ENCODE results near the gene HNF4A. TPM values are rescaled to one million over a fixed set of nuclear protein-coding genes. Genes with fewer than 3 reads are reported as not detected.

HNF4A gene
- total and polyA plus RNA-seq, 9 donors: 0.07 to 1.5 (median 0.25) TPM

DNA sequence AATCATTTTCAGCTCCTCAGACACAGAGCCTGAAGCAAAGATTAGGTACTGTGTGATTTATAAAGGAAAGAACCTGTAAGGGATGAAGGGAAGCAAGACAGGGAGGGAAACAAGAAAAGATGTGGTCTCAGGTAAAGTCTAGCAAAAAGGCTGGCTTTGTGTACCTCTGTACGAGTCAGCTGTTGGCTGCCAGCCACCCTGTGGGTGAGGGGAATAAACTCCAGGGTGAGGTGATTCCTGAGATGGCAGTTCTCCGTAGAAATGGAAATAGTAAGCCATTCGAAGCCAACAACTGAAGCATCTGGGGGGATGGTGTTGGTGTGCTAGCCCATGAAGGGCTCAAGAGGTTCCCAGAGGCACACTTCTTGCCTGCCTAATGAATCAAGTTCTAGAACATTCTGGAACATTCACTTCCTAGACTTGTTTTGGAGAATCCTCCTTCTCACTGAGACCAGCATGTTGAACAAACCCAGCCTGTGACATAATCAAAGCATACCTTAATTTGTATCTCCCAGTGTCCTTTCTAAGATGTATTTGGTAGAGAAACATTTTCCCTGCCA lies 109.6 kb downstream of the HNF4A start:
- 51 to 58% (median 55%) methylated on average over 3 of the region's 3 CpGs for WGBS, 3 donors

DNA sequence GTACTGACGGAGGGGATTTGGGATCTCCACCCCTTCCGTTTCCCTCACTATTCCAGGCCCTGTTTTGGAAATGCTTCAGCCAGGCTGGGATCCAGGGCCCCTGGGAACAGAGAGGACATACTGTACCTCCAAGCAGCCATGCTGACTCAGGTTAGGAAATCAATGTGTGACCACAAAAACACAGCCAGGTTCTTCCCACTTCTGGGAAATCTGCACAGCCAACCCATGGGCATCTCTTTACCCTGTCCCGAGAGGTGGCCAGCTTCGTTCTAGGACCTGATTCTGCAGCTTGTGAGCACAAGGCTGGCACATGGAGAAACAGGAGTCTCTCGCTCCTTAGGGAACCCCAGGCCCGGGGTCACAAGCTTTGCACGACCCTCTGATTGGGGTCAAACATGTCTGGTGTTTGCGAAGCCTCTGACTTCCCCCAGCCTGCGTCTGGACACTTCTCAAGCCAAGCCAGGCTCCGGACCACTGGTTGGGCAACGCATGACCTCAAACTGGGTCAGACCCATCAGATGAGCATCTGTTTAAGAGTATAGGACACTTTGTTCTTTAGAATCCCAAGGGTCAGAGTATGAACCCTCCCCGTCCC lies 111.9 kb downstream of the HNF4A start:
- Histone ChIP-seq H3K27me3 (no peaks in the 10 kb centered on the region), H3K4me3 (no peak overlapping the region), H3K27ac (no peak overlapping the region), H3K9me3 (no peaks in the 10 kb centered on the region), H3K4me1 (ENCODE audit: insufficient read depth) (no peaks in the 10 kb centered on the region), H3K36me3 (no peaks in the 10 kb centered on the region)
- 35 to 51% (median 41%) methylated on average over 12 of the region's 12 CpGs for WGBS, 3 donors
- DNase-seq: peak in 3 of 5 donors; percentile 36 to 75 (median 58)
- TF ChIP-seq EP300 (IDR thresholded peaks at IDR 0.05) (no peak), CTCF (IDR thresholded peaks at IDR 0.05) (no peak), POLR2A (IDR thresholded peaks at IDR 0.05) (no peak)
- intact Hi-C loops (cut with DNase I): loop anchor here in 1 of 4 donors (10.0 kb wide), 1 partner anchor 253 kb away; the partner anchor contains the start of gene OSER1

More for the DNA sequence above, 109.6 kb downstream of the HNF4A start:
- no peak overlapping the region for H3K27ac ChIP-seq
- intact Hi-C loops (cut with DNase I): loop anchor here in 1 of 4 donors (10.0 kb wide), 1 partner anchor 250 kb away; the partner anchor contains the start of gene OSER1
- DNase-seq: no peak
- no peaks in the 10 kb centered on the region for H3K36me3 ChIP-seq
- H3K9me3 ChIP-seq: no peaks in the 10 kb centered on the region
- H3K4me3 ChIP-seq: no peak overlapping the region
- no peaks in the 10 kb centered on the region for H3K27me3 ChIP-seq
- H3K4me1 ChIP-seq (ENCODE audit: insufficient read depth): no peaks in the 10 kb centered on the region
- TF ChIP-seq EP300 (IDR thresholded peaks at IDR 0.05) (no peak), POLR2A (IDR thresholded peaks at IDR 0.05) (no peak), CTCF (IDR thresholded peaks at IDR 0.05) (no peak)

DNA sequence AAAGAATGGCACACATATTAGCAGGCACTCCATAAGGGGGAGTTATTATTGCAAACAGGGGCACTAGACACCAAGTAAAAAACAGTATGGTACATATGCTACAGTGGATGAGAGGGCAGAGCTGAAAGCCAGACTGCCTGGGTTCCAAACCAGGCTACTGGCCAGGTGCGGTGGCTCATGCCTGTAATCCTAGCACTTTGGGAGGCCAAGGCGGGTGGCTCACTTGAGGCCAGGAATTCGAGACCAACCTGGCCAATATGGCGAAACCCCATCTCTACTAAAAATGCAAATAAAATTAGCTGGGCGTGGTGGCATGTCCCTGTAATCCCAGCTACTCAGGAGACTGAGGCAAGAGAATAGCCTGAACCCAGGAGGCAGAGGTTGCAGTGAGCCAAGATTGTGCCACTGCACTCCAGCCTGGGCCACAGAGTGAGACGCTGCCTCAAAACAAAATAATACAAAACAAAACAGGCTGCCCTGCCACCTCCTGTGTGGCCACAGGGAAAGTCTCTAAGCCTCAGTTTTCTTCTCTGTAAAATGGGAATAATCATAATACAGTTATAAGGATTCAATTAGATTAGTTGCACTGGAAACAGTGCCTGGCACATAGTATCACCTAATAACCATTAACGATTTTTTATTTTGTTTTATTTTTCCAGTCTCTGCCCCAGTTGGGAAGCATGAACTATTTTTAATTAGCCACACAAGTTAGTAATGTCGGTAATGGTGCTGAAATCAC lies 112.7 kb downstream of the HNF4A start:
- no peaks in the 10 kb centered on the region for H3K4me1 ChIP-seq (ENCODE audit: insufficient read depth)
- H3K4me3 ChIP-seq: no peak overlapping the region
- no peak overlapping the region for H3K27ac ChIP-seq
- H3K9me3 ChIP-seq: no peaks in the 10 kb centered on the region
- intact Hi-C loops (cut with DNase I): loop anchor here in 1 of 4 donors (10.0 kb wide), 1 partner anchor 253 kb away; the partner anchor contains the start of gene OSER1
- WGBS, 3 donors: 86 to 88% (median 87%) methylated on average over 8 of the region's 8 CpGs
- DNase-seq: no peak
- TF ChIP-seq POLR2A (IDR thresholded peaks at IDR 0.05) (no peak), CTCF (IDR thresholded peaks at IDR 0.05) (no peak), EP300 (IDR thresholded peaks at IDR 0.05) (no peak)
- no peaks in the 10 kb centered on the region for H3K27me3 ChIP-seq
- no peaks in the 10 kb centered on the region for H3K36me3 ChIP-seq

DNA sequence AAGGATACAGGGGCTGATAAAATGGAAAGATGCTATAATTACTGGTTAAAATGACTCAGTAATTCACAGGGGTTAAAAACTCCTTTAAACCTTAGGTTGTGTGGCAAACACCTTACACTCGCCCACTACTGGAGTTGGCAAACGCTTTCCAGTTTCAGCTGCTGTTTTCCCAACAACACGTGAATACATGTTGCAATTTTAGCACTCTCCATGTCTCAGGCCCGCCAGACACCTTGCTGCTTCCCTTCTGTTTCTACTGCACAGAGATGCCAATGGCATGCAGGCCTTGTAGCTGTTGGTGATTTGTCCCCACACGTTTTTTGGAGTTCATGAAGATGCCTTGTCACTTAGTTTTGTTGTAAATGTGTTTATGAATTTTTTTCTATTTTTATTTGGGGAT lies 114.8 kb downstream of the HNF4A start:
- intact Hi-C loops (cut with DNase I): loop anchor here in 2 of 4 donors (10.0 kb wide), 1 partner anchor 144 kb away; no protein-coding TSS in a partner anchor
- no peaks in the 10 kb centered on the region for H3K27me3 ChIP-seq
- H3K4me3 ChIP-seq: no peak overlapping the region
- TF ChIP-seq EP300 (IDR thresholded peaks at IDR 0.05): no peak
- DNase-seq: no peak
- whole genome bisulfite sequencing, 3 donors: 61 to 64% (median 63%) methylated on average over 5 of the region's 5 CpGs
- H3K36me3 ChIP-seq: no peaks in the 10 kb centered on the region
- H3K4me1 ChIP-seq (ENCODE audit: insufficient read depth): peaks cover 1% of the 10 kb centered on the region
- H3K27ac ChIP-seq: no peak overlapping the region
- H3K9me3 ChIP-seq: no peaks in the 10 kb centered on the region

All from ovary (tissue), 9 donors.